ENCODE results near the gene GJA1.
"Not testable (repeated sequence)": the region's sequence is repeated elsewhere in the genome, so short reads cannot be mapped to it uniquely, and the experiment has no call there.

GJA1 gene

DNA sequence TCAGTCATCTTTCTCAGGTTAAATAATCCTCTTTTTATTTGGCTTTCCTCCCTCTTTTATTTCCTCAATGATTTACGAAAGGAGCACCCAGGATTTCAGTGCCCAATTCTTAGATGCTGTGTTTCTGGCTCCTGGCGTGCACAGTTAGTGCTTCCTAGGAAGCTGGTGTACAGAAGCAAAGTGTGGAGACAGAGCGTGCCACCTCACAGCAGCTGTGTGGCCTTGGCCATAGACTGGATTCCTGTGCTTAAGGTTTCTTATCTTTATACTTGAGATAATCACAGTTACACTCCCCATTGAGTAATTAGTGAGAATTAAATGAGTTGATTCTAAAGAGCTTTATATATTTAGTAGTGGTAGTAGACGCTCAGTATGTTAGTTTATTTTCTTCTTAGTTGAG lies 39.7 kb upstream of the GJA1 start:
- Histone ChIP-seq H3K79me2 (ENCODE audit: insufficient read depth, low read length) (no peaks in the 10 kb centered on the region), H3K36me3 (ENCODE audit: low read length) (no peaks in the 10 kb centered on the region), H2AFZ (ENCODE audit: low read depth, low read length, severe bottlenecking) (no peak overlapping the region), H3K9me2 (replicated peaks; ENCODE audit: insufficient read depth, low read length) (no peaks in the 10 kb centered on the region), H4K20me1 (ENCODE audit: low read depth, low read length) (no peaks in the 10 kb centered on the region), H3K27me3 (ENCODE audit: low read length) (no peaks in the 10 kb centered on the region), H3K9me3 (ENCODE audit: insufficient read depth, low read length) (no peaks in the 10 kb centered on the region), H3K4me2 (ENCODE audit: low read depth, low read length, poor library complexity, severe bottlenecking) (no peak overlapping the region), H3F3A (ENCODE audit: insufficient read depth) (no peaks in the 10 kb centered on the region), H3K9ac (ENCODE audit: low read length) (no peak overlapping the region), H3K4me3 (ENCODE audit: insufficient read depth, low read length, poor library complexity, severe bottlenecking) (no peak overlapping the region), H3K27ac (ENCODE audit: low read depth, low read length) (no peak overlapping the region)
- TF ChIP-seq, protein P1, sequence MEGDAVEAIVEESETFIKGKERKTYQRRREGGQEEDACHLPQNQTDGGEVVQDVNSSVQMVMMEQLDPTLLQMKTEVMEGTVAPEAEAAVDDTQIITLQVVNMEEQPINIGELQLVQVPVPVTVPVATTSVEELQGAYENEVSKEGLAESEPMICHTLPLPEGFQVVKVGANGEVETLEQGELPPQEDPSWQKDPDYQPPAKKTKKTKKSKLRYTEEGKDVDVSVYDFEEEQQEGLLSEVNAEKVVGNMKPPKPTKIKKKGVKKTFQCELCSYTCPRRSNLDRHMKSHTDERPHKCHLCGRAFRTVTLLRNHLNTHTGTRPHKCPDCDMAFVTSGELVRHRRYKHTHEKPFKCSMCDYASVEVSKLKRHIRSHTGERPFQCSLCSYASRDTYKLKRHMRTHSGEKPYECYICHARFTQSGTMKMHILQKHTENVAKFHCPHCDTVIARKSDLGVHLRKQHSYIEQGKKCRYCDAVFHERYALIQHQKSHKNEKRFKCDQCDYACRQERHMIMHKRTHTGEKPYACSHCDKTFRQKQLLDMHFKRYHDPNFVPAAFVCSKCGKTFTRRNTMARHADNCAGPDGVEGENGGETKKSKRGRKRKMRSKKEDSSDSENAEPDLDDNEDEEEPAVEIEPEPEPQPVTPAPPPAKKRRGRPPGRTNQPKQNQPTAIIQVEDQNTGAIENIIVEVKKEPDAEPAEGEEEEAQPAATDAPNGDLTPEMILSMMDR (IDR thresholded peaks at IDR 0.05; ENCODE audit: insufficient read depth, low read length, poor library complexity, severe bottlenecking) = no peak
- TF ChIP-seq EZH2phosphoT487 (conservative IDR thresholded peaks at IDR 0.05; ENCODE audit: low read length) = no peak

DNA sequence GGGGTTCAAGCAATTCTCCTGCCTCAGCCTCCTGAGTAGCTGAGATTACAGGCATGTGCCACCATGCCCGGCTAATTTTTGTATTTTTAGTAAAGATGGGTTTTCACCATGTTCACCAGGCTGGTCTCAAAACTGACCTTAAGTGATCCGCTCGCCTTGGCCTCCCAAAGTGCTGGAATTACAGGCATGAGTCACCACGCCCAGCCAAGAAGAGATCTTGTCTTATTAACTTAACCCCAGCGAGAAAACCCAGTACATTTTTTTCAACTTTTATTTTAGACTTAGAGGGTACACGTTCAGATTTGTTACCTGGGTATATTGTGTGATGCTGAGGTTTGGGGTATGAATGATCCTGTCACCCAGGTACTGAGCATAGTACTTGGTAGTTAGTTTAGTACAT lies 38.3 kb upstream of the GJA1 start:
- not testable (repeated sequence) for H2AFZ ChIP-seq (ENCODE audit: low read depth, low read length, severe bottlenecking); H3K4me2 ChIP-seq (ENCODE audit: low read depth, low read length, poor library complexity, severe bottlenecking); H3K27ac ChIP-seq (ENCODE audit: low read depth, low read length); H3F3A ChIP-seq (ENCODE audit: insufficient read depth); H3K36me3 ChIP-seq (ENCODE audit: low read length); H3K27me3 ChIP-seq (ENCODE audit: low read length); H3K9ac ChIP-seq (ENCODE audit: low read length); H3K4me3 ChIP-seq (ENCODE audit: insufficient read depth, low read length, poor library complexity, severe bottlenecking); H3K79me2 ChIP-seq (ENCODE audit: insufficient read depth, low read length); H4K20me1 ChIP-seq (ENCODE audit: low read depth, low read length); H3K9me3 ChIP-seq (ENCODE audit: insufficient read depth, low read length); H3K9me2 ChIP-seq (replicated peaks; ENCODE audit: insufficient read depth, low read length)

DNA sequence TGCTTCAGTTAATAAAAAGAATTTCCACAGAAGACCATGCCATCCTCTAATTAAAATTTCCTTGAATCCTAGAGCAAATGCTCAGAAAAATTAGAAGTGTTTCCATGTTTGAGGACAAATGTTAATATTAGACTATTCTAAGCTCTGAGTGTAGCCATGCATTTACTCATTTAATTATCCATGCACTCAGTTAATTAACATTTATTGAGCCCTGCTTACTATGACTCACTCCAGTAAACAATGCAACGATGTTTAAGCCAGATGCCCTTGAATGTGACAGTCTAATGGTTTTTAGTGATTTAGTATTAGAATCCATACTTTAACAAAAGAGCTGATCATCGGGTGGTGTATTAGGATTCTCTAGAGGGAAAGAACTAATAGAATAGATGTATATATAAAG lies 37.3 kb upstream of the GJA1 start:
- H3K27ac ChIP-seq (ENCODE audit: low read depth, low read length) = no peak overlapping the region
- no peak overlapping the region for H3K9ac ChIP-seq (ENCODE audit: low read length)
- TF ChIP-seq EZH2phosphoT487 (conservative IDR thresholded peaks at IDR 0.05; ENCODE audit: low read length) = no peak
- TF ChIP-seq, protein P1 (IDR thresholded peaks at IDR 0.05; ENCODE audit: insufficient read depth, low read length, poor library complexity, severe bottlenecking) = no peak
- no peaks in the 10 kb centered on the region for H3K79me2 ChIP-seq (ENCODE audit: insufficient read depth, low read length)
- no peaks in the 10 kb centered on the region for H4K20me1 ChIP-seq (ENCODE audit: low read depth, low read length)
- no peak overlapping the region for H3K4me2 ChIP-seq (ENCODE audit: low read depth, low read length, poor library complexity, severe bottlenecking)
- H3K27me3 ChIP-seq (ENCODE audit: low read length) = no peaks in the 10 kb centered on the region
- H3K4me3 ChIP-seq (ENCODE audit: insufficient read depth, low read length, poor library complexity, severe bottlenecking) = no peak overlapping the region
- no peaks in the 10 kb centered on the region for H3F3A ChIP-seq (ENCODE audit: insufficient read depth)
- no peaks in the 10 kb centered on the region for H3K9me2 ChIP-seq (replicated peaks; ENCODE audit: insufficient read depth, low read length)
- H3K36me3 ChIP-seq (ENCODE audit: low read length) = no peaks in the 10 kb centered on the region
- no peaks in the 10 kb centered on the region for H3K9me3 ChIP-seq (ENCODE audit: insufficient read depth, low read length)
- H2AFZ ChIP-seq (ENCODE audit: low read depth, low read length, severe bottlenecking) = no peak overlapping the region

DNA sequence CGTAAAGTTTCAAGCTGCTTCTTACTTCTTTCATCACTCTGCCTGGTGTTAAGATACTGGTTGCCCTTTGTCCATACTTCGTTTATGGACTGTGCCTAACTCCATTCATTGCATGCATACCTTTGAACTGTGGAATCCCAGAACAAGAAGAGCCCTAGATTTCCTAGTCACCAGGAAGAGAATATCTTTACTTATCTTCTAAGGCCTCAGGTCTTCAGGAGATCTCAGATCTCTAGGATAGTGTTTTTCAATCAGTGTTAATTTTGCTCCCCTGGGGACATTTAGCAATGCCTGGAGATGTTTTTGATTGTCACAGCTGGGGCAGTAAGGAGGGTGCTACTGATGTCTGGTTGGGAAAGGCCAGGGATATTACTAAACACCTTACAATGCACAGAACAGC lies 35.5 kb upstream of the GJA1 start:
- no peaks in the 10 kb centered on the region for H3K27me3 ChIP-seq (ENCODE audit: low read length)
- H3K79me2 ChIP-seq (ENCODE audit: insufficient read depth, low read length) = no peaks in the 10 kb centered on the region
- no peak overlapping the region for H3K4me3 ChIP-seq (ENCODE audit: insufficient read depth, low read length, poor library complexity, severe bottlenecking)
- H3K36me3 ChIP-seq (ENCODE audit: low read length) = no peaks in the 10 kb centered on the region
- TF ChIP-seq, protein P1 (IDR thresholded peaks at IDR 0.05; ENCODE audit: insufficient read depth, low read length, poor library complexity, severe bottlenecking) = no peak
- no peak for TF ChIP-seq EZH2phosphoT487 (conservative IDR thresholded peaks at IDR 0.05; ENCODE audit: low read length)
- no peak overlapping the region for H3K27ac ChIP-seq (ENCODE audit: low read depth, low read length)
- H4K20me1 ChIP-seq (ENCODE audit: low read depth, low read length) = no peaks in the 10 kb centered on the region
- no peaks in the 10 kb centered on the region for H3K9me3 ChIP-seq (ENCODE audit: insufficient read depth, low read length)
- no peaks in the 10 kb centered on the region for H3K9me2 ChIP-seq (replicated peaks; ENCODE audit: insufficient read depth, low read length)
- H3K9ac ChIP-seq (ENCODE audit: low read length) = no peak overlapping the region
- H2AFZ ChIP-seq (ENCODE audit: low read depth, low read length, severe bottlenecking) = no peak overlapping the region
- no peaks in the 10 kb centered on the region for H3F3A ChIP-seq (ENCODE audit: insufficient read depth)
- no peak overlapping the region for H3K4me2 ChIP-seq (ENCODE audit: low read depth, low read length, poor library complexity, severe bottlenecking)
